ENCODE measurements around the gene MAP3K9.

DNA sequence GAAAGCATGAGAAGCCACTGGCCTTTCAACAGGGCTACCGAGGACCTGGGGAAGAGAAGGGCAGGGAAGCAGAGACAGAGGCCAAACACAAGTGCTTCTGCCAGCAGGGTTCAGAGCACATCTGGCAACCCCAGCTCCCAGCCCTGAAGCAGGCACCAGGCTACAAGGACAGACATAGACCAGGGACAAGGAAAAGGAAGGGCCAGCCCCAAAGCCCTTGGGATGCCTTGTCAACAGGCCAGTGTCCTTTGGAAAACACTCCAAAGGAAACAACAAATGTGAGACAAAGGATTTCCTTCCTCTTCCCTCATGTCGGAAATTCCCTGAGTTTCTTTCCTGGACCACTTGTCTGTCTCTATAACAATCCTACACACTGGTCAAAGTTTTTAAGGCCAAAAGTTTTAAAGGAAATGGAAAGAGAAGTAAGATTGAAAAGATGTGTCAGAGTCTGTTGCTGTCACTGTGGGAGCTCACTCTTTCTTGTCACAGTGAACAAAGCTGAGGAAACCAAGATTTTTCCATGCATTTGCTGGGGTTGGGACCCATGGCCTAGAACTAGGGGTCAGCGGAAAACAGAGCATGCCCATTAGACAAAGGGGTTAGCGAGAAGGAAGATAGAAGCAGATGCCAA is 108.2 kb downstream of the MAP3K9 start:
- TF ChIP-seq, protein P1, sequence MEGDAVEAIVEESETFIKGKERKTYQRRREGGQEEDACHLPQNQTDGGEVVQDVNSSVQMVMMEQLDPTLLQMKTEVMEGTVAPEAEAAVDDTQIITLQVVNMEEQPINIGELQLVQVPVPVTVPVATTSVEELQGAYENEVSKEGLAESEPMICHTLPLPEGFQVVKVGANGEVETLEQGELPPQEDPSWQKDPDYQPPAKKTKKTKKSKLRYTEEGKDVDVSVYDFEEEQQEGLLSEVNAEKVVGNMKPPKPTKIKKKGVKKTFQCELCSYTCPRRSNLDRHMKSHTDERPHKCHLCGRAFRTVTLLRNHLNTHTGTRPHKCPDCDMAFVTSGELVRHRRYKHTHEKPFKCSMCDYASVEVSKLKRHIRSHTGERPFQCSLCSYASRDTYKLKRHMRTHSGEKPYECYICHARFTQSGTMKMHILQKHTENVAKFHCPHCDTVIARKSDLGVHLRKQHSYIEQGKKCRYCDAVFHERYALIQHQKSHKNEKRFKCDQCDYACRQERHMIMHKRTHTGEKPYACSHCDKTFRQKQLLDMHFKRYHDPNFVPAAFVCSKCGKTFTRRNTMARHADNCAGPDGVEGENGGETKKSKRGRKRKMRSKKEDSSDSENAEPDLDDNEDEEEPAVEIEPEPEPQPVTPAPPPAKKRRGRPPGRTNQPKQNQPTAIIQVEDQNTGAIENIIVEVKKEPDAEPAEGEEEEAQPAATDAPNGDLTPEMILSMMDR (IDR thresholded peaks at IDR 0.05; ENCODE audit: insufficient read depth, low read depth, low read length), result no peak
- TF ChIP-seq EZH2 (IDR thresholded peaks at IDR 0.05; ENCODE audit: insufficient read depth, low read length), result no peak
